Endothelial cell of umbilical vein (primary cell): ENCODE results near the gene PPP1R18. TPM values are rescaled to one million over a fixed set of nuclear protein-coding genes. Genes with fewer than 3 reads are reported as not detected.

Experiments used
- BruUV-seq: library from RNA; stranded (reverse); fragments of 400-500 nt; replicated peaks from 2 replicates; lab custom pipeline; 2021; lab: Mats Ljungman, UMichigan
- CTCF ChIA-PET: fragments of 300-600, 350-600 bp; sonication (Branson Sonifier 250); formaldehyde crosslinking; loops from one replicate; lab custom pipeline; 2021; ENCODE audit warnings: antibody characterized with exemption, inconsistent platforms; lab: Charles Lee
- POLR2A ChIA-PET: fragments of 300-600, 350-600 bp; sonication (Branson Sonifier 250); formaldehyde crosslinking; loops from one replicate; lab custom pipeline; 2021; ENCODE audit warnings: antibody characterized with exemption, inconsistent platforms; lab: Charles Lee
- DNase-seq: peaks from one replicate; pipeline ENCODE4 v3.0.0-alpha.2; 2011; ENCODE audit warnings: low read depth, low spot score
- FAIRE-seq: peaks from 2 replicates; lab custom pipeline; 2011; peaks lifted over from hg19 to GRCh38; lab: Jason Lieb, UNC
- H2AFZ ChIP-seq: 2 replicates; pipeline ENCODE4 v1.6.0; 2012; ENCODE audit warnings: low read depth, low read length, control low read depth, inconsistent platforms
- H3K27ac ChIP-seq: 2 replicates; pipeline ENCODE4 v1.5.1; 2011; ENCODE audit warnings: low read depth, mild to moderate bottlenecking, control low read depth, low read length, moderate library complexity; ENCODE audit not compliant: insufficient read depth
- H3K27me3 ChIP-seq, 2 experiments: 2 replicates each; pipeline versions ENCODE4 v1.6.0 to v1.6.1; 2011; ENCODE audit warnings: low read length in 2 of 2, mixed read lengths in 1 of 2; ENCODE audit not compliant: control insufficient read depth in 2 of 2, insufficient read depth in 2 of 2
- H3K36me3 ChIP-seq, 2 experiments: 2 replicates in 1 of 2; 3 replicates in 1 of 2; pipeline ENCODE4 v1.5.1; 2011; ENCODE audit warnings: low read length in 2 of 2, mild to moderate bottlenecking in 1 of 2, moderate library complexity in 1 of 2; ENCODE audit not compliant: control insufficient read depth in 2 of 2, insufficient read depth in 2 of 2; ENCODE audit errors: extremely low read depth in 1 of 2
- H3K4me1 ChIP-seq: 3 replicates; pipeline ENCODE4 v1.5.1; 2011; ENCODE audit warnings: mild to moderate bottlenecking, low read length; ENCODE audit not compliant: control insufficient read depth, insufficient read depth; ENCODE audit errors: extremely low read depth
- H3K4me2 ChIP-seq: 2 replicates; pipeline ENCODE4 v1.6.1; 2011; ENCODE audit warnings: low read length, control low read depth, mixed read lengths; ENCODE audit not compliant: insufficient read depth
- H3K4me3 ChIP-seq, 3 experiments: fragments of 200-600 bp in 1 of 3; sonication (generic), shearing (Covaris generic) in 1 of 3; replicated peaks in 1 of 3; 2 replicates each; pipeline ENCODE4 v1.5.1; 2011 to 2016; ENCODE audit warnings: control low read depth in 3 of 3, low read length in 3 of 3, mild to moderate bottlenecking in 2 of 3, inconsistent platforms in 1 of 3, low read depth in 1 of 3, moderate library complexity in 1 of 3; ENCODE audit not compliant: insufficient read depth in 1 of 3
- H3K79me2 ChIP-seq: 2 replicates; pipeline ENCODE4 v1.6.0; 2012; ENCODE audit warnings: low read length, inconsistent platforms; ENCODE audit not compliant: control insufficient read depth, insufficient read depth
- H3K9ac ChIP-seq: replicated peaks from 2 replicates; pipeline ENCODE3; 2011; ENCODE audit warnings: low read length, control low read depth; ENCODE audit not compliant: insufficient read depth; ENCODE audit errors: extremely low read depth
- H3K9me1 ChIP-seq: replicated peaks from 3 replicates; pipeline ENCODE4 v1.6.0; 2011; ENCODE audit warnings: mild to moderate bottlenecking, low read length; ENCODE audit not compliant: control insufficient read depth, insufficient read depth; ENCODE audit errors: extremely low read depth
- H3K9me3 ChIP-seq: replicated peaks from 2 replicates; pipeline ENCODE4 v1.5.1; 2012; ENCODE audit warnings: low read length, inconsistent platforms; ENCODE audit not compliant: control insufficient read depth, insufficient read depth
- H4K20me1 ChIP-seq: replicated peaks from 2 replicates; pipeline ENCODE3; 2011; ENCODE audit warnings: mild to moderate bottlenecking, low read length; ENCODE audit not compliant: control insufficient read depth, insufficient read depth; ENCODE audit errors: extremely low read depth
- EZH2 ChIP-seq: IDR thresholded peaks from 2 replicates; pipeline ENCODE4 v1.6.1; 2012; ENCODE audit warnings: borderline replicate concordance, low read depth, mild to moderate bottlenecking, moderate library complexity, low read length, inconsistent platforms; ENCODE audit not compliant: severe bottlenecking
- FOS ChIP-seq: IDR thresholded peaks from 2 replicates; pipeline ENCODE4 v1.6.1; 2011; ENCODE audit warnings: mild to moderate bottlenecking, low read length, moderate library complexity, borderline replicate concordance; ENCODE audit not compliant: insufficient read depth
- GATA2 ChIP-seq: IDR thresholded peaks from 2 replicates; pipeline ENCODE4 v1.7.0; 2011; ENCODE audit warnings: low read depth, mild to moderate bottlenecking, moderate library complexity, mixed read lengths, low read length; ENCODE audit not compliant: insufficient read length, insufficient read depth
- JUN ChIP-seq: IDR thresholded peaks from 2 replicates; pipeline ENCODE4 v1.6.1; 2011; ENCODE audit warnings: borderline replicate concordance, low read depth; ENCODE audit not compliant: insufficient read length, insufficient read depth
- MYC ChIP-seq: IDR thresholded peaks from one replicate; pipeline ENCODE4 v1.6.1; 2011; ENCODE audit warnings: mild to moderate bottlenecking, low read depth, low read length
- POLR2A ChIP-seq: IDR thresholded peaks from 2 replicates; pipeline ENCODE4 v1.6.1; 2012; ENCODE audit warnings: low read depth, mild to moderate bottlenecking, control low read depth, low read length
- POLR2AphosphoS5 ChIP-seq: IDR thresholded peaks from 2 replicates; pipeline ENCODE4 v1.6.1; 2012; ENCODE audit warnings: low read depth, mild to moderate bottlenecking, control low read depth, low read length, moderate library complexity; ENCODE audit not compliant: insufficient read depth
- dilution Hi-C: fragments of 300-500 bp; cut with MboI; formaldehyde crosslinking; loops from one replicate; pipeline ENCODE4 v1.15.0; 2019; ENCODE audit warnings: low sequenced_read_pairs; ENCODE audit not compliant: extremely low pct_ligation_motif_present
- intact Hi-C: fragments of 100-400 bp; cut with micrococcal nuclease; formaldehyde crosslinking; loops from one replicate; pipeline ENCODE4 v1.10.0; 2022
- polyA plus RNA-seq, 4 experiments: library from polyadenylated mRNA; depleted of rRNA in 3 of 4; stranded (reverse) in 3 of 4; unstranded in 1 of 4; fragments of >200 nt; gene quantifications; 2 replicates each; pipeline versions ENCODE4 v1.2.1 to v1.2.3, GENCODE V29; 2011 to 2012; ENCODE audit warnings: missing spikeins in 1 of 4
- total RNA-seq: library from RNA; stranded (reverse); gene quantifications from 2 replicates; pipeline ENCODE4 v1.2.3, GENCODE V29; 2021
- TF ChIP-seq, protein P1 (sequence below), 2 donors: IDR thresholded peaks; 1 replicate in 1 of 2; 2 replicates in 1 of 2; pipeline ENCODE4 v1.5.1; 2011; ENCODE audit warnings: low read length in 2 of 2, mild to moderate bottlenecking in 2 of 2, moderate library complexity in 2 of 2, control low read depth in 1 of 2, inconsistent platforms in 1 of 2, low read depth in 1 of 2; ENCODE audit not compliant: insufficient read depth in 1 of 2; ENCODE audit errors: extremely low read depth in 1 of 2
- TF ChIP-seq, protein P2 (sequence below): IDR thresholded peaks from 2 replicates; pipeline ENCODE4 v1.6.1; 2011; ENCODE audit not compliant: insufficient read depth, insufficient read length

The PPP1R18 gene
- total and polyA plus RNA-seq, 2 donors (not counting 3 experiments of a cell fraction or from before 2014, with no cell fraction given) = 136 to 173 TPM

DNA sequence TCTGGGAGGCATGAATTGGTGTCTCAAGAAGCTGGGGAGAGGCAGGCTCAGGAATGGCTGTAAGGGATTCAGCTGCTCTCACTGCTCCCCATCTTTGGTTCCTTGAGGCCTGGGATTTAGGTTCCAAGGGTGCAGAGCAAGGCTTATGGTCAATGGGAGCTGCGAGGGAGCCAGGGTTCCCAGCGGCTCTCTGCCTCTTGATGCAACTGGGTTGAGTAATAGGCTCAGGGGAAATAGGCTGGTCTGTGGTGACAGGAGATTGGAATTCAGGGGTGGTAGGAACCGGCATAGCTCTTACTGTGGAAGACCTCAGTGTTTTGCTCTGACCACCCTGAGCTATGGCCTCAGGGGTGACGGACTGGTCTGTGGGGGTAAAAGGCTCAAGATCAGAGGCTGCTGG is 17.4 kb upstream of the PPP1R18 start:
- ChIA-PET CTCF (interaction anchor here (0.6 to 3.3 kb wide), 7 partner anchors 9 to 222 kb away, joined by 3 to 16 read pairs (median 4); partner anchors contain the start of gene MDC1), POLR2A (no interaction called here)
- no peak for DNase-seq
- Histone ChIP-seq H3K27ac (no peak overlapping the region), H3K9me3 (no peaks in the 10 kb centered on the region), H3K9me1 (no peaks in the 10 kb centered on the region), H3K79me2 (no peaks in the 10 kb centered on the region), H4K20me1 (no peaks in the 10 kb centered on the region), H3K4me2 (no peak overlapping the region), H3K36me3 (peaks cover 2 to 7% of the 10 kb centered on the region in 2 experiments), H3K4me1 (no peaks in the 10 kb centered on the region), H3K4me3 (no peak overlapping the region), H2AFZ (no peak overlapping the region), H3K27me3 (no peaks in the 10 kb centered on the region), H3K9ac (no peak overlapping the region)
- TF ChIP-seq GATA2 (no peak), EZH2 (no peak), POLR2AphosphoS5 (no peak), FOS (no peak), POLR2A (no peak), MYC (no peak), JUN (no peak)
- TF ChIP-seq, protein P1, sequence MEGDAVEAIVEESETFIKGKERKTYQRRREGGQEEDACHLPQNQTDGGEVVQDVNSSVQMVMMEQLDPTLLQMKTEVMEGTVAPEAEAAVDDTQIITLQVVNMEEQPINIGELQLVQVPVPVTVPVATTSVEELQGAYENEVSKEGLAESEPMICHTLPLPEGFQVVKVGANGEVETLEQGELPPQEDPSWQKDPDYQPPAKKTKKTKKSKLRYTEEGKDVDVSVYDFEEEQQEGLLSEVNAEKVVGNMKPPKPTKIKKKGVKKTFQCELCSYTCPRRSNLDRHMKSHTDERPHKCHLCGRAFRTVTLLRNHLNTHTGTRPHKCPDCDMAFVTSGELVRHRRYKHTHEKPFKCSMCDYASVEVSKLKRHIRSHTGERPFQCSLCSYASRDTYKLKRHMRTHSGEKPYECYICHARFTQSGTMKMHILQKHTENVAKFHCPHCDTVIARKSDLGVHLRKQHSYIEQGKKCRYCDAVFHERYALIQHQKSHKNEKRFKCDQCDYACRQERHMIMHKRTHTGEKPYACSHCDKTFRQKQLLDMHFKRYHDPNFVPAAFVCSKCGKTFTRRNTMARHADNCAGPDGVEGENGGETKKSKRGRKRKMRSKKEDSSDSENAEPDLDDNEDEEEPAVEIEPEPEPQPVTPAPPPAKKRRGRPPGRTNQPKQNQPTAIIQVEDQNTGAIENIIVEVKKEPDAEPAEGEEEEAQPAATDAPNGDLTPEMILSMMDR (IDR thresholded peaks at IDR 0.05; ENCODE audit: extremely low read depth in 1 of 2, insufficient read depth in 1 of 2, low read depth in 1 of 2, low read length in 2 of 2) = no peak
- TF ChIP-seq, protein P2, sequence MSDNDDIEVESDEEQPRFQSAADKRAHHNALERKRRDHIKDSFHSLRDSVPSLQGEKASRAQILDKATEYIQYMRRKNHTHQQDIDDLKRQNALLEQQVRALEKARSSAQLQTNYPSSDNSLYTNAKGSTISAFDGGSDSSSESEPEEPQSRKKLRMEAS = no peak
- dilution Hi-C loops (no loop called here), intact Hi-C loops (no loop called here)
- no TSS peak for BruUV-seq
- no peak for FAIRE-seq
